ENCODE results near the gene SHROOM1. TPM values are rescaled to one million over a fixed set of nuclear protein-coding genes. Genes with fewer than 3 reads are reported as not detected.

Gene SHROOM1
- total and polyA plus RNA-seq, 2 experiments from 2014 or later: 2.5 to 5.4 TPM

DNA sequence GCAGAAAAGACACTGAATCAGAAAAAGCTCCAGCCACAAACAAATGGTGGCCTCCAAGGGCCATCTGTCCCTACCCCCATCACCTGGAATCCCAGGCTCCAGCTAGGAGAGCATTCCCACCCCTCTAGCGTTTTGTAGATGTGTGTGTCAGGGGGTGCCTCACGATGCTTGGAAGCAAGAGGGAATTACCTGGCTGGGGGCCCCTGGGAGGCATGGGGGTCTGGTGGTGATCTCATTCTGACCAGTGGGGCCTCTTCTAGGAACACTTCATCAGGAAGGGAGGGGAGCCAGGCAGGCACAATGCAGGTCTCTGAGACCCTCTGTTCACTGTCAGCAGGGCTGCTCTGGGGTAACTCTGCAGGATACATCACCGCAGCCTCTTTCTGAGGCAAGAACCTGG, 6.0 kb downstream of the SHROOM1 start (continued):
- TF ChIP-seq ZNF114 (CRISPR knock-in tag; IDR thresholded peaks at IDR 0.05) (no peak), CTCF (conservative IDR thresholded peaks at IDR 0.05; ENCODE audit: low read depth in 2 of 2) (no peak), JUNB (IDR thresholded peaks at IDR 0.05; ENCODE audit: unreplicated experiment) (no peak), NANOG (IDR thresholded peaks at IDR 0.05; ENCODE audit: borderline replicate concordance) (no peak), POLR2AphosphoS5 (IDR thresholded peaks at IDR 0.05; ENCODE audit: low read depth) (no peak)
- TF ChIP-seq, protein P1, sequence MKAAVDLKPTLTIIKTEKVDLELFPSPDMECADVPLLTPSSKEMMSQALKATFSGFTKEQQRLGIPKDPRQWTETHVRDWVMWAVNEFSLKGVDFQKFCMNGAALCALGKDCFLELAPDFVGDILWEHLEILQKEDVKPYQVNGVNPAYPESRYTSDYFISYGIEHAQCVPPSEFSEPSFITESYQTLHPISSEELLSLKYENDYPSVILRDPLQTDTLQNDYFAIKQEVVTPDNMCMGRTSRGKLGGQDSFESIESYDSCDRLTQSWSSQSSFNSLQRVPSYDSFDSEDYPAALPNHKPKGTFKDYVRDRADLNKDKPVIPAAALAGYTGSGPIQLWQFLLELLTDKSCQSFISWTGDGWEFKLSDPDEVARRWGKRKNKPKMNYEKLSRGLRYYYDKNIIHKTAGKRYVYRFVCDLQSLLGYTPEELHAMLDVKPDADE (IDR thresholded peaks at IDR 0.05): no peak

- Mint-ChIP-seq H3K27ac (no peak overlapping the region), H3K4me1 (peaks cover 19% of the 10 kb centered on the region), H3K27me3 (ENCODE audit: insufficient read depth, low read depth, poor library complexity) (peaks cover 42% of the 10 kb centered on the region), H3K4me3 (peak overlapping the region; percentile 57; the same call in 2 of the 3 replicates), H3K36me3 (ENCODE audit: low read depth) (peaks cover 3% of the 10 kb centered on the region; the same call in 2 of the 3 replicates), H3K9me3 (no peaks in the 10 kb centered on the region)
- Histone ChIP-seq H3K27ac (ENCODE audit: low read depth) (no peak overlapping the region), H3F3A (replicated peaks; ENCODE audit: low read depth) (peaks cover 23% of the 10 kb centered on the region), H3K4me1 (ENCODE audit: insufficient read depth) (peaks cover 19% of the 10 kb centered on the region), H3K36me3 (ENCODE audit: insufficient read depth) (no peaks in the 10 kb centered on the region), H3K4me2 (peak overlapping the region; percentile 76), H3K4me3 (peak overlapping the region; percentile 48), H3K27me3 (ENCODE audit: insufficient read depth) (peaks cover 75% of the 10 kb centered on the region), H3K79me2 (replicated peaks; ENCODE audit: insufficient read depth) (no peaks in the 10 kb centered on the region), H4K20me1 (replicated peaks; ENCODE audit: insufficient read depth) (no peaks in the 10 kb centered on the region; the same call in 1 of the 2 replicates), H3K9me2 (ENCODE audit: insufficient read depth) (no peaks in the 10 kb centered on the region), H2AFZ (peak overlapping the region; percentile 81; the same call in 1 of the 2 replicates)
- ATAC-seq (no peak), DNase-seq (ENCODE audit: low spot score) (no peak)
- TF ChIP-seq CTCF (conservative IDR thresholded peaks at IDR 0.05; ENCODE audit: low read depth in 2 of 2) (no peak; a peak in 1 of 4 replicates), ZNF114 (CRISPR knock-in tag; IDR thresholded peaks at IDR 0.05) (no peak), EZH2 (IDR thresholded peaks at IDR 0.05; ENCODE audit: low read depth, unreplicated experiment) (no peak), CREB1 (CRISPR knock-in tag; IDR thresholded peaks at IDR 0.05; ENCODE audit: low read depth) (no peak), STAT1 (IDR thresholded peaks at IDR 0.05; ENCODE audit: unreplicated experiment) (no peak), JUNB (IDR thresholded peaks at IDR 0.05; ENCODE audit: unreplicated experiment) (no peak), EZH2phosphoT487 (IDR thresholded peaks at IDR 0.05; ENCODE audit: unreplicated experiment) (no peak), POLR2AphosphoS5 (IDR thresholded peaks at IDR 0.05; ENCODE audit: low read depth) (no peak)
- TF ChIP-seq, protein P1 (IDR thresholded peaks at IDR 0.05): no peak
- TF ChIP-seq, protein P2, sequence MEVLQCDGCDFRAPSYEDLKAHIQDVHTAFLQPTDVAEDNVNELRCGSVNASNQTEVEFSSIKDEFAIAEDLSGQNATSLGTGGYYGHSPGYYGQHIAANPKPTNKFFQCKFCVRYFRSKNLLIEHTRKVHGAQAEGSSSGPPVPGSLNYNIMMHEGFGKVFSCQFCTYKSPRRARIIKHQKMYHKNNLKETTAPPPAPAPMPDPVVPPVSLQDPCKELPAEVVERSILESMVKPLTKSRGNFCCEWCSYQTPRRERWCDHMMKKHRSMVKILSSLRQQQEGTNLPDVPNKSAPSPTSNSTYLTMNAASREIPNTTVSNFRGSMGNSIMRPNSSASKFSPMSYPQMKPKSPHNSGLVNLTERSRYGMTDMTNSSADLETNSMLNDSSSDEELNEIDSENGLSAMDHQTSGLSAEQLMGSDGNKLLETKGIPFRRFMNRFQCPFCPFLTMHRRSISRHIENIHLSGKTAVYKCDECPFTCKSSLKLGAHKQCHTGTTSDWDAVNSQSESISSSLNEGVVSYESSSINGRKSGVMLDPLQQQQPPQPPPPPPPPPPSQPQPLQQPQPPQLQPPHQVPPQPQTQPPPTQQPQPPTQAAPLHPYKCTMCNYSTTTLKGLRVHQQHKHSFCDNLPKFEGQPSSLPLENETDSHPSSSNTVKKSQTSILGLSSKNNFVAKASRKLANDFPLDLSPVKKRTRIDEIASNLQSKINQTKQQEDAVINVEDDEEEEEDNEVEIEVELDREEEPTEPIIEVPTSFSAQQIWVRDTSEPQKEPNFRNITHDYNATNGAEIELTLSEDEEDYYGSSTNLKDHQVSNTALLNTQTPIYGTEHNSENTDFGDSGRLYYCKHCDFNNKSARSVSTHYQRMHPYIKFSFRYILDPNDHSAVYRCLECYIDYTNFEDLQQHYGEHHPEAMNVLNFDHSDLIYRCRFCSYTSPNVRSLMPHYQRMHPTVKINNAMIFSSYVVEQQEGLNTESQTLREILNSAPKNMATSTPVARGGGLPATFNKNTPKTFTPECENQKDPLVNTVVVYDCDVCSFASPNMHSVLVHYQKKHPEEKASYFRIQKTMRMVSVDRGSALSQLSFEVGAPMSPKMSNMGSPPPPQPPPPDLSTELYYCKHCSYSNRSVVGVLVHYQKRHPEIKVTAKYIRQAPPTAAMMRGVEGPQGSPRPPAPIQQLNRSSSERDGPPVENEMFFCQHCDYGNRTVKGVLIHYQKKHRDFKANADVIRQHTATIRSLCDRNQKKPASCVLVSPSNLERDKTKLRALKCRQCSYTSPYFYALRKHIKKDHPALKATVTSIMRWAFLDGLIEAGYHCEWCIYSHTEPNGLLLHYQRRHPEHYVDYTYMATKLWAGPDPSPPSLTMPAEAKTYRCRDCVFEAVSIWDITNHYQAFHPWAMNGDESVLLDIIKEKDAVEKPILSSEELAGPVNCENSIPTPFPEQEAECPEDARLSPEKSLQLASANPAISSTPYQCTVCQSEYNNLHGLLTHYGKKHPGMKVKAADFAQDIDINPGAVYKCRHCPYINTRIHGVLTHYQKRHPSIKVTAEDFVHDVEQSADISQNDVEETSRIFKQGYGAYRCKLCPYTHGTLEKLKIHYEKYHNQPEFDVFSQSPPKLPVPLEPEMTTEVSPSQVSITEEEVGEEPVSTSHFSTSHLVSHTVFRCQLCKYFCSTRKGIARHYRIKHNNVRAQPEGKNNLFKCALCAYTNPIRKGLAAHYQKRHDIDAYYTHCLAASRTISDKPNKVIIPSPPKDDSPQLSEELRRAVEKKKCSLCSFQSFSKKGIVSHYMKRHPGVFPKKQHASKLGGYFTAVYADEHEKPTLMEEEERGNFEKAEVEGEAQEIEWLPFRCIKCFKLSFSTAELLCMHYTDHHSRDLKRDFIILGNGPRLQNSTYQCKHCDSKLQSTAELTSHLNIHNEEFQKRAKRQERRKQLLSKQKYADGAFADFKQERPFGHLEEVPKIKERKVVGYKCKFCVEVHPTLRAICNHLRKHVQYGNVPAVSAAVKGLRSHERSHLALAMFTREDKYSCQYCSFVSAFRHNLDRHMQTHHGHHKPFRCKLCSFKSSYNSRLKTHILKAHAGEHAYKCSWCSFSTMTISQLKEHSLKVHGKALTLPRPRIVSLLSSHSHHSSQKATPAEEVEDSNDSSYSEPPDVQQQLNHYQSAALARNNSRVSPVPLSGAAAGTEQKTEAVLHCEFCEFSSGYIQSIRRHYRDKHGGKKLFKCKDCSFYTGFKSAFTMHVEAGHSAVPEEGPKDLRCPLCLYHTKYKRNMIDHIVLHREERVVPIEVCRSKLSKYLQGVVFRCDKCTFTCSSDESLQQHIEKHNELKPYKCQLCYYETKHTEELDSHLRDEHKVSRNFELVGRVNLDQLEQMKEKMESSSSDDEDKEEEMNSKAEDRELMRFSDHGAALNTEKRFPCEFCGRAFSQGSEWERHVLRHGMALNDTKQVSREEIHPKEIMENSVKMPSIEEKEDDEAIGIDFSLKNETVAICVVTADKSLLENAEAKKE (CRISPR knock-in tag; IDR thresholded peaks at IDR 0.05): no peak
Observed at GRCh38 chr5:132823481-132824050, 6.9 kb downstream of the SHROOM1 start.
